Body of pancreas (tissue), 4 donors: ENCODE data around the gene BRCA1.

Experiments
- CTCF ChIP-seq, 7 experiments: fragments of 450-650 bp in 4 of 7; fragments of 200-600 bp in 3 of 7; sonication (generic) in 3 of 7; IDR thresholded peaks; one replicate each; pipeline ENCODE4 v1.5.1; 2016 to 2019; ENCODE audit warnings: antibody characterized with exemption in 7 of 7
- POLR2A ChIP-seq, 3 donors: fragments of 450-650 bp; IDR thresholded peaks; one replicate each; pipeline ENCODE4 v1.6.1; 2016; ENCODE audit warnings: antibody characterized with exemption in 3 of 3, mild to moderate bottlenecking in 2 of 3

GRCh38 chr17:43025290-43025657, 99.9 kb downstream of the BRCA1 start:
- TF ChIP-seq CTCF (IDR thresholded peaks at IDR 0.05) (no peak), POLR2A (IDR thresholded peaks at IDR 0.05) (no peak)
